HG02642 (cell line): ENCODE data around the gene NCSTN.

Source experiments
- ATAC-seq: cut with Tn5 transposase; IDR thresholded peaks from one replicate; pipeline ENCODE4 v1.9.1; 2021; ENCODE audit warnings: mild to moderate bottlenecking; ENCODE audit not compliant: unreplicated experiment, poor library complexity

NCSTN gene

DNA sequence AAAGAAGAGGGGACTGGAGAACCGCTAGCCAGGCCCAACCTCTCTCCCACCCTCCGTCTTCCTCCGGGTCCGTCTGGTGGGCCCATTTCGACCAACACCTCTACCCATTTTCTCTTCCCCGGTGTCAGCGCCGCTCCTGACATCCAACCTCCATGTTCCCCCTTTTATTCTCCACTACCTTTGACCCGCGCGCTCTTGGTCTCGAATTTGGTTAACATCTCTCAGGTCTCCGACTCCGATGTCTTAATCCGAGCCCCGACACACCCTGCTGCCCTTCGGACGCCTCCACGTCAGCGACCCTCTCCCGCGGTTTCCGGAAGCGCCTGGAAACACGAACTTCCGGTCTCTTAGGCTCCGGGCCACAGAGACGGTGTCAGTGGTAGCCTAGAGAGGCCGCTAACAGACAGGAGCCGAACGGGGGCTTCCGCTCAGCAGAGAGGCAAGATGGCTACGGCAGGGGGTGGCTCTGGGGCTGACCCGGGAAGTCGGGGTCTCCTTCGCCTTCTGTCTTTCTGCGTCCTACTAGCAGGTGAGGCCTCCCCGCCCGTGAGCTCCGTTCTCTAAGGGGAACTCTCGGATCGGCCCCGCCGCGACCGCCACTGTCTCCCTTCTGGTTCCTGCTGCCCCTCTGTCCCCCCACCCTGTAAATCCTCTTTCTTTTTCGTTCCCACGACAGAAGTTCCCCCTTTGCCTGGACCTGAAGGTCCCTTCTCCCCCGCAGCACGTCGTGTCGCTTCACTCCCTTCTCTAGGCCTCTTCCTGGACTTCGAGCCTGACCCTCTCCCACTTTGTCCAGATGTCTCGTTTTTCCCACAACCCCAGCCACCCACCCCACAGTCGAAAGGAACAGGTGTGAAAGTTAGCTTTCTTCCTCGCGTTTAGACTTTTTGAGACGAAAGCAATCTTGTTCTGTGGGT, at the start of gene NCSTN, which contains the start of gene COPA:
Gene NCSTN (plus strand): TSS at position 431 of the 917 bp plus-strand sequence. CDS start 14 bp downstream, at position 445.
Gene COPA (minus strand): TSS at position 298 of the 917 bp plus-strand sequence. CDS start 80 bp downstream, at position 218.
- peak; percentile 95 for ATAC-seq

DNA sequence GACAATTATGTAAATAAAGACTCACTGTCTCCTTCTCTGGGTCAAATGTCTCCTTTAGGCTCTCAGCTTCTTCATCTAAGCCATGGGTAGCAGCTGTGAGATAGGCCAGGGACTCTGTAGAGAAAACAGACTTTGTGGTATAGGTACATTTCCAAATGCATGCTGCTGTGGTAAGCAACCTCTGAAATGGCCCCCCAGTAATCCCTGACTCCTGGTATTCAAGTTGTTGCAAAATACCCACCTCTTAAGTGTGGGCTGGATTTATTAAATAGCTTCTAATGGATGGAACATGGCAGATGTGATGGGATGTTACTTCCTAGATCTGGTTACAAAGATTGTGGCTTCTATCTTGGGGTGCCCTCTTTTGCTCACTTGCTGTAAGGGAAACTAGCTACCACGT, 47.1 kb upstream of the NCSTN start:
- ATAC-seq: no peak

DNA sequence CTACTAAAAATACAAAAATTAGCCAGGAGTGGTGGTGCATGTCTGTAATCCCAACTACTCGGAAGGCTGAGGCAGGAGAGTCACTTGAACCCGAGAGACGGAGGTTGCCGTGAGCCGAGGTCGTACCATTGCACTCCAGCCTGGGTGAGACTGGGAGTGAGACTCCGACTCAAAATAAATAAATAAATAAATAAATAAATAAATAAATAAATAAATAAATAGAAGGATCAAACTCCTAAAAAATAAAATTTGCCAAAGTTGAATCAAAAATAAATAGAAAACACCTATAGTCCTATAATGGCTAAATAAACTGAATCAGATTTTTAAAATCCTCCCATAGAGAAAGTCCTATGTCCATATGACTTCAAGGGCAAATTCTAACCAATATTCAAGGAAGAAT, 43.0 kb upstream of the NCSTN start:
- no peak for ATAC-seq

DNA sequence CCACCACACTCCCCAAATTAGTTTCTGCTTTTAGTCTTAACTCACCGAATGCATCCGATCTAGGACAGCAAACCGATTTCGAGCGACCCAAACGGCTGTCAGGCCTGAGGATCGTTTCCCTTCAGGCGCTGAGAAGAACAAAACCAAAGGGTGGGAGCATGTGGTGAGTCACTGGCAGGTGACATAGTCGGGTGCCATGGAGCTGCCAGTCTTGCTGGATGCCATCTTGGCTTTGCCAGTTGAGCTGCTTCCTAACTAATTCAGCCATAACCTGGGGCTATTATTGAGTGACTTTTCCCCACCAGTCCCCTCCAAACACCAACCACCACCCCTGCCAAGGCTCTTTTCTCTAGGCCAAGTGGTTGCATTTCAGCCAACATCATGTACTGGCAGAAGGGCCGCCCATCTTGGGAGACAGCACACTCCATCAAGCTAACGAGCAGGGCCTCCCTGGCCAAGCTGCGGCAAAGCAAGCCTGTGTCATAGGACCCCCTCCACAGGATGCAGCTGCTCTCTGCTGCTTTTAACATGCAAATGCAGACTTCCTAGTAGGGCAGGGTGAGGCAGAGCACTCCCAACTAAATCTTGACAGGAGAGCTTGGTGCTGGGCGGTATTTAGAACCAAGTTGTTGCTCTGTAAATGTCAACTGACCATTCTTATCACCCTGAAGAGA, 35.9 kb upstream of the NCSTN start:
- no peak for ATAC-seq

- no peak for ATAC-seq
These were observed 34.6 kb upstream of the NCSTN start for GRCh38 chr1:160308451-160309184.

GRCh38 chr1:160309185-160309557, 34.0 kb upstream of the NCSTN start:
- ATAC-seq: no peak

GRCh38 chr1:160309571-160309970, 33.6 kb upstream of the NCSTN start:
- ATAC-seq: no peak

GRCh38 chr1:160315359-160315758, 27.8 kb upstream of the NCSTN start:
- ATAC-seq: no peak

DNA sequence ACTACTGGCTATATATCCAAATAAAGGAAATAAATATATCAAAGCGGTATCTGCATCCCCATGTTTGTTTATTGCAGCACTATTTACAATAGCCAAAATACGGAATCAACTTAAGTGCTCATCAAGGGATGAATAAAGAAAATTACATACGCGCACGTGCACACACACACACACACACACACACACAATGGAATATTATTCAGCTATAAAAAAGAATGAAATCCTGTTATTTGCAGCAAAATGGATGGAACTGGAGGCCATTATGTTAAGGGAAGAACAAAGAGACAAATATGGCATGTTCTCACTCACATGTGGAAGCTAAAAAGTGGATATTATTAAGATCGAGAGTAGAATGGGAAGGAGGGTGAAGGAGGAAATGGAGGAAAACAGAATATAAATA, 20.4 kb upstream of the NCSTN start:
- no peak for ATAC-seq

- ATAC-seq: no peak
These were observed 17.9 kb upstream of the NCSTN start for GRCh38 chr1:160325252-160325651.

GRCh38 chr1:160326418-160326817, 16.8 kb upstream of the NCSTN start:
- no peak for ATAC-seq

DNA sequence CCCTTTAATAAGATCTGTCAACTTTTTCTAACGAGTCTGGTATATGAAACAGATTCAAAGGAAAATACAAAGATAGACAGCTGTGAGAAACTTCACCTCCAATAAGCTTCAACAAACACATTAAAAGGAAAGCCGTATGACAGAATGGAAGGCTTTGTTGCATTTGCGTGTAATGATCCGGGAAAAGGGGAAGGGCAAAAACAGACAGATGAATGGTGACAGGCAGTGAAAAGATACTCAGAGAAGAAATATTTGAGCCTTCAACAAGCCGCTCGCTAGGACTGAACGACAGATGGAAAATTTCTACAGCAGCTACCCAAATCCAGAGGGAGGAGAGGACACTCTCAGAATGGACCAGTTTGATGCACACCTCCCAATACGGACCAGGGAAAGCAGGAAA, 15.0 kb upstream of the NCSTN start:
- ATAC-seq: no peak

- ATAC-seq: no peak
These were observed 13.1 kb upstream of the NCSTN start for GRCh38 chr1:160330119-160330518.

- ATAC-seq: no peak
These were observed 10.7 kb upstream of the NCSTN start for GRCh38 chr1:160332516-160332915.

- ATAC-seq: no peak
These were observed 4.6 kb upstream of the NCSTN start for GRCh38 chr1:160338580-160338979.

DNA sequence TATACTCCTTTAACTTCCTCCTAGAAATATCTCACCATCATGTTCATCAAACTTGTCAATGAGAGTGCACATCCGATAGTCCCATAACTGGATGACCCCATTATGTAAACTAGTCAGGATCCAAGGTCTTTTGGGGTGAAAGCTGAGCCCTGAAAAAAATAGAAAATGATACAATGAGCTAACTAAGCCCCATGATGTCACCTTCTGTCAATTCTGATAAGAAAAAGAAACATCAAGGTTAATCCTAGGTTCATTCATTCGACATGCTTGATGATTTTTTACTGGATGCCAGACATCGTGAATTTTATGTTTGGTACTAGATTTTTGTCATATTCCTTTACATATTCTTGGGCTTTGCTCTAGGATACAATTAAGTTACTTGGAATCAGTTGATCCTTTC, 3.0 kb upstream of the NCSTN start:
- ATAC-seq: no peak

DNA sequence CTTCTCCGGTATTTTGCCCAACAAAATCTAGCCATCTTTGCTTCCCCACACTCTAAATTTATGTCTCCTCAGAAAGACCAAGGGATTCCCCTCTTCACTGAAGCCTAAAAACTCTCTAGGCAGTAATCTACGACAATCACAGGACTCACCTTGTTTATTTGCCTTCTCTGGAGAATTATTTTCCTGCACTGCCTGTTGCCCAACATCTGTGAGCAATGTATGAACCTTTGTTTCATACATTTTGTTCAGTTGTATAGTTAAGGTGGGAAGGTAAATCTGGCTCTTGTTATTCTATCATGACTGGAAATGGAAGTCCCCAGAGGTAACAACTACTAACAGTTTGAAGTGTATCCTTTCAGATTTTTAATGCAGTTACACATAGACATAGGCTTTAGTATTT, 2.3 kb upstream of the NCSTN start:
- ATAC-seq: no peak

GRCh38 chr1:160342526-160342925, 657 bp upstream of the NCSTN start:
- ATAC-seq: no peak

GRCh38 chr1:160344241-160344640, 1.1 kb downstream of the NCSTN start:
- ATAC-seq: no peak

DNA sequence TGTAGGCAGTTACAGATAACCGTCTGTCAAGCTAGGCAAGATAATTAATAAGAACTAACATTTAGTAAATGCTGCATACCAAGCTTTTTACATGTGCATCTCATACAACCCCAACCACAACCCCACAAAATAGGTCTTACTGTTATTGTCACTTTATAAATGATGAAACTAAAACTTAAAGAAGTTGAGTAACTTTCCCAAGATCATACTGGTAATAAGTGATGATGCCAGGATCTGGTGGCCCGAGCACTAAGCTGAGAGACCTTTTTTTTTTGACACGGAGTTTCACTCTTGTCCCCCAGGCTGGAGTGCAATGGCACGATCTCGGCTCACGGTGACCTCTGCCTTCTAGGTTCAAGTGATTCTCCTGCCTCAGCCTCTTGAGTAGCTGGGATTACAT, 1.8 kb downstream of the NCSTN start:
- ATAC-seq: no peak

GRCh38 chr1:160346463-160346862, 3.3 kb downstream of the NCSTN start:
- ATAC-seq: no peak
